CD4-positive, alpha-beta T cell treated with Interleukin-10 for 1 hour (primary cell): ENCODE measurements around the gene YRDC.
"Not testable (repeated sequence)": the region's sequence is repeated elsewhere in the genome, so short reads cannot be mapped to it uniquely, and the experiment has no call there.

ENCODE experiments used
- DNase-seq: peaks from one replicate; pipeline ENCODE4 v3.0.0-alpha.2; 2020

Gene YRDC

DNA sequence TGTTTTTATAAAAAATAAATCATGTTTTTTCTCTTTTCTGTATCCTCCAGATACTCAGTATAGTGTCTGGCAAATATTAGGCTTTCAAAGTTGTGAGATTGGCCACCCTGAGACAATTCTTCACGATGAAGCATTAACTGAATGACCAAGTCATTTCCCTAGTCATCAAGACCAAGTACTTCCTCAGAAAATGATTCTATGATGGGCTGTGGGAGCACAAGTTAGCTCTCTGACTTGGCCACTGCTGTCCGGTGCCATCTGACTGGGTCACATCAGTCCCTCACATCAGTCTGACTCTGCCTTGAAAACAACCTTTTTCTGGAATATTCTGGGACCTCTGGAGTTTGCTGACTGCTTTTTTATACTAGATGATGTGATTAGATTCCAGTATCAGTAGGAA lies 13.5 kb upstream of the YRDC start:
- no peak for DNase-seq

- no peak for DNase-seq
Observed at GRCh38 chr1:37817481-37817880, 9.5 kb upstream of the YRDC start.

DNA sequence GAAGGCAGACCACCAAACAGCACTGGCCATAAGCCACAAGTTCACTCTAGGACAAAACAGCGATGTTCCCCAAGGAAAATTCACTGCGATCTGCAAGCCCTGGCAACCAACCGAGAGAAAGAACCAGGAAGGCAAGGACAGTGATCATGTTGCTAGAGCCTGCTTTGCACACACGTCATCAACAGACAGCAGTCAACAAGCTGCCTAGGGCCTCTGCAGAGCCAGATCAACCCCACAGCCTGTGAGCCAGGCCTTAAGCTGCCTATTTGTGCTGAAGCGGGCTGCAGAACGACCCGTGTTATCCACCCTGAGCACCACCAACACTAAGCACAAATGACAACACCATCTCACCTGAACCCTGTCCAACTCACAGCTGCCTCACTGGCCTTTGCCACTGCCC lies 6.2 kb upstream of the YRDC start:
- no peak for DNase-seq

DNA sequence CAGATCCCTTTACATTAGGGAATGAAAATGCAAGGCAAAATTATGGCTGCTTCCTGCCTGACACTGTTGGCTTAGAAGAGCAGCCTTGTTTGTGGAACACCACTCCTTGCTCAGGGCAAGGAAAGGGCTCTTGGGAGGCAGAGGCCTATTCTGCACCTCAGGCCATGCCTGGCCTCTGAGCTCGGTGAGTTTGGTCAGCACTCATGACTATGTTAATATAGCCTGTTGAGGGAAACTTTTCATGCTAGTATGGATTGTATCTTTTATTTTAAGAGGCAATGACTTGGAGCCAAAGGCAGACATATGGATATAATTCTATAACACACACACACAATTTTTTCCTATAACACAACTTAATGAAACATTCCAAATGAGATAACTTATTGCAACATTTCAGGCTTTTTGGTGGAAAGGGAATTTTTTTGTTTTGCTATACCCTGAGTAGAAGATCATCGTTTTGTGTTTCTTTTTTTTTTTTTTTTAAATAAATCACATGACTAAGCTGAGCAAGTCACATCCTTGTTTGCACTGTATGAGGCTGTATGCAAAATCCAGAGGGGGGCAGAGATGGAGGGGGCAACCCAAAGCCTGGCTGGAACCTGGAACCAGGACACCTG lies 5.6 kb upstream of the YRDC start:
- DNase-seq: no peak

GRCh38 chr1:37811027-37811655 lies 3.1 kb upstream of the YRDC start:
- DNase-seq: peak; percentile 77

- DNase-seq: no peak
Observed at GRCh38 chr1:37809942-37810341, 1.9 kb upstream of the YRDC start.

DNA sequence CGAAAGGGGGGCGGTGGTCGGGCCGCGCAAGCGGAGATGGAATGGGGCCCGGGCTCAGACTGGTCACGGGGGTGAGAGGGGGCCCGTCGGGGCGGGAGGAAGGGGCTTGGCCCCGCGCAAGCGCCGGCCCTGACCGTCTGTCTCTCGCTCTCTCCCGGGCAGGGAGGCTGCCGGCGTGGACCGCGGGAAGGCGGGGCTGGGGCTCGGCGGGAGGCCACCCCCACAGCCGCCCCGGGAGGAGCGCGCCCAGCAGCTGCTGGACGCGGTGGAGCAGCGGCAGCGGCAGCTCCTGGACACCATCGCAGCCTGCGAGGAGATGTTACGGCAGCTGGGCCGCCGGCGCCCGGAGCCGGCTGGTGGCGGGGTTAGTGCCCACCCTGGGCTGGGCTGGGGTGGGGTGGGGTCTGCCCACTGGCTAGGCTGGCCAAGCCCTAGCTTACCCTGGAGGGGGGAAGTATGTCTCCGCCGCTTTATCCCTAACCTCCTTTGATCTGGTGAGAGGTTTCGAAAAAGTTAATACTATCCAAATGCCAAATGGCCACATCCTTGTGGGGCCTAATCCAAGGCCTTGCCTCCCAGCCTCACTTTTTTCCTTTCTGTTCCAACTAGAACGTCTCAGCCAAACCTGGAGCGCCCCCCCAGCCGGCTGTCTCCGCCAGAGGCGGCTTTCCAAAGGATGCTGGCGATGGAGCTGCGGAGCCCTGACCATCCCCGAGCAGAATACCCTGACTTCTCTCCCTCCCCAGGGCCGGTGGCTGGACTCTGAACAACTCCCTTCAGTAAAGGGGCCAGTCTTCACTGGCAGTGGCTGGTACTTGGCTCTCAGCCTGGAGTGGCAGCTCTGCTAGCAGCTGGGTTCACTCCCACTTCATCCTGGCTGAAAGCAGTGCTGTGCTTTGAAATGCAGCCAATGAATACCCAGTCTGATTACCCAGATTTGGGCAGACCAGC lies 636 bp upstream of the YRDC start:
- DNase-seq: no peak

DNA sequence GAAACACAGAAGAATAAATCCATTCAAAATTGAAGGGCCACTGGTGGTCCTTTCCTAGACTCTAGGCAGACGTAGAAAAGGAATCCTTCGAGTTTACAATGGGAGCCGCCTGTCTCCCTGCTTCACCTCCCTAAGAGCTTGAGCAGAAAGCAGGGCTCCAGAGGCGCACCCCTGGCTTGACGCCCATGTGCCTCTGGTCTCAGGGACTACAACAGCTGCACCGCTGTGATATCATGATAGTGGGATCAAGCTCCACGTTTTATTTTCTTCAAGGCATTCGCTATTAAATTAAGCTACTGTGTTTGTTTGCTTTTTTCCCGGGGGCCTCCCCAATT lies 821 bp downstream of the YRDC start:
- no peak for DNase-seq

GRCh38 chr1:37802439-37802838 lies 5.6 kb downstream of the YRDC start:
- DNase-seq: no peak

DNA sequence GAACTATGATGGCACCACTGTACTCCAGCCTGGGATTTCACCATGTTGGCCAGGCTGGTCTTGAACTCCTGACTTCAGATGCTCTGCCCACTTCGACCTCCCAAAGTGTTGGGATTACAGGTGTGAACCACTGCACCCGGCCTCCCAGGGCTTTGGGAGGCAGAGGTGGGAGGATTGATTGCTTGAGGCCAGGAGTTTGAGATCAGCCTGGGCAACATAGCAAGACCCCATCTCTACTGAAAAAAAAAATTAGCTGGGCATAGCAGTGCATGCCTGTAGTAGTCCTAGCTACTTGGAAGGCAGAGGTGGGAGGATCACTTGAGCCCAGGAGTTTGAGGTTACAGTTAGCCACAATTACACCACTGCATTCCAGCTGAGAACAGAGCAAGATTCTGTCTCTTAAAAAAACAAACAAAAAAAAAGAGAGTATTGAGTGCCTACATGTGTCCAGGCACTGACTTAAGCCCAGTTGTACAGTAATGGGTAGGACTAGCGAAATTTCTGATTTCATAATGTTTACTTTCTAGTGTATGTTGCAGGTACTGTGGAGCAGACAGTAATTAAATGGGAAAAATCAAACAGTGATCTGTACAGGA lies 10.2 kb downstream of the YRDC start:
- DNase-seq: no peak

- peak; percentile 36 for DNase-seq
Observed at GRCh38 chr1:37795340-37796125, 12.5 kb downstream of the YRDC start.

DNA sequence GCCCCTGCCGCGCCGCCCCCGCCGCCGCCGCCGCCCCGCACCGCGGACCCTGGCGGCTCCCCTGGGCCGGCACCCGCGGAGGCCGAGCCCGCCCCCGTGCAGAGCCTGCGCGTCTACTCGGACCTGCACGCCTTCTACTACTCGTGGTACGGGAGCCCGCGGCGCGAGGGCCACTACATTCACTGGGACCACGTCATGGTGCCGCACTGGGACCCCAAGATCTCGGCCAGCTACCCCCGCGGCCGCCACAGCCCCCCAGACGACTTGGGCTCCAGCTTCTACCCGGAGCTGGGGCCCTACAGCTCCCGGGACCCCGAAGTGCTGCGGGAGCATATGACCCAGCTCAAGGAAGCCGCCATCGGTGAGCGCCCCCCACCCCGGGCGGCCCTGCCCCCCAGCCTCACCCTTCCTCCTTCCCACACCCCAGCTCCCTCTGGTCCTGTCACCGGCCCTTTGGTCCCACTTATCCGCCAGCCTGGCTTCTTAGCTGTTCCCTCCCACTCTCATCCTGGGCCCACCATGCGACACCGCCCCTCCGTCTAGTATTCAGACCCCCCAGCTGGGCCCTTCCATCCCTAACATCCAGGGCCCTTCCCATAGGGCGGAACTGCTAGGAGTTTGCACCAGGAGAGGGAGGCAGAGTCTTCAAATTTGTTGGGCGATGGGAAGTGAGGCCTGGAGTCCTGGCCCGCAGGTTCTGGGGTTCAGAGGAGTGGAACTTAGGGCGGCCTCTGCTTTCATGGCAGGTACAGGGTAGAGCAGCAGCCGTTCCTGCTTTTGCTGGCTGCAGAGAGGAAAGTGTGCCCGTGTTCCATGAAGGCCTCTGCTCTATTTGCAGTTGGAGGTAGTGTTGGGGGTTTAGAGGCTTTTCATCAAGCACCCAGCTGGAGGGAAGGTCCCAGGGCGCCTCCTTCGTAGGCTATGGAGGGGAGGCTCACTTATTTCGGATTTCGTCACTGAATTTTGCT lies 13.4 kb downstream of the YRDC start:
- DNase-seq: no peak

DNA sequence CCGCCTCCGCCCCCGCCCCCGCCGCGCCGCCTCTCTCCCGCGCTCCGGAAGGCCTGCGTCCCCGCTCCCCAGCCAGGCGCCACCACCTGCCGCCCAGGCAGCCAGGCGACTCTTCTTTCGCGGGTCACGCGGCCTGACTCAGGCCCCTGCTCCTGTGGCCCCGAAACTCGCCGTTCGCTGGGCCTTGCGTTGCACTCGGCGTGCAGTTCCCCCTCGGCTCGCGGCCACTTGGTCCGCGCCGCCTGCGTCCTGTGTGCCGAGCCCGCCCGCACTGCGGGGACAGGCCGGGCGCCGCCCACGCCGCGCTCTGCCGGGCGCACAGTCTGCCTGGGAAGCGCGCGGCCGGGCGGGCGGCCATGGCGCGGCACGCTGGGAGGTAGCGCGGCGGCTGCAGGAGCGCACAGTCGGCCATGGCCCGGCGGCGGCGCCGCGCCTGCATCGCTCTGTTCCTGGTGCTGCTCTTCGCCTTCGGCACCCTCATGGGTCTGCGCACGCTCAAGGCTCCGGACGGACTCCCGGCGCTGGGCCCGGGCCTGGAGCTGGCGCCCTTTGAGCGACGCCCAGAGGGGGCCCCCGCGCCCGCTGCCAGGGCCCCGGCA lies 14.1 kb downstream of the YRDC start, which contains the start of gene MANEAL:
MANEAL (plus strand) TSS at position 75 of the 599 bp plus-strand sequence; CDS start at position 411, 336 bp downstream.
- DNase-seq: peak; percentile 28

GRCh38 chr1:37792943-37793686 lies 14.9 kb downstream of the YRDC start:
- no peak for DNase-seq

DNA sequence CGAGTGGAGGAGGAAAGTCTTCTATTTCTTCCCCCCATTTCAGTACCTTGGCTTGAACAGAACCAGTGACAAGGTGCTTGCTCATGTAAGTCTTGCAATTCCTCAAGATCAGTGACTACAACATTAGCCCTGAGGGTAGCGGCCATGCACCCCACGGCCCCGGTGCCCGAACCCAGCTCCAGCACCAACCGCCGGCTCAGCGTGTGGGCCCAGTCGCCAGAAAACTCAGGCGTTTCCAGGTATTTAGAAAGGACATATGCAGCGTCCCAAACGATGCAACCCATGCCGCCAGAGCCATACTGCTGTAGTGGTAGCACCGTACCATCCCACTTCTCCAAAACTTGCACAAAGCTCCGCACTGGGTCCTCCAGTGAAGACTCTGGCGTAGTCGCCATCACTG lies 25.5 kb downstream of the YRDC start:
- no peak for DNase-seq

DNA sequence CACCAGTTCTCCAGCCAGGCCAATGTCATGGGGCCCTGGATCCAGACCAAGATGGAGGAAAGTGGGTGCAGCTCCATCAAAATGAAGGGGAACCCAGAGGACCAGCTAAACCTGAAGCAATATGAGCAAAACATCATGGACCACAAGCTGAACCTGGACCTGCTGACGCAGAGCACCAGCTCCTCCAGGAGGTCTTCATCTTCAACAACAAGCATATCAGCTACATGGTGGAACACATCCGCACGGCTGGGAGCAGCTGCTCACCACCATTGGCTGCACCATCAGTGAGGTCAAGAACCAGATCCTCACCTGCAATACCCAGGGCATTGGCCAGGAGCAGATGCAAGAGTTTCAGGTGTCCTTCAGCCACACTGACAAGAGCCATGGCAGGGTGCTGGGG lies 29.4 kb downstream of the YRDC start:
- DNase-seq: no peak

DNA sequence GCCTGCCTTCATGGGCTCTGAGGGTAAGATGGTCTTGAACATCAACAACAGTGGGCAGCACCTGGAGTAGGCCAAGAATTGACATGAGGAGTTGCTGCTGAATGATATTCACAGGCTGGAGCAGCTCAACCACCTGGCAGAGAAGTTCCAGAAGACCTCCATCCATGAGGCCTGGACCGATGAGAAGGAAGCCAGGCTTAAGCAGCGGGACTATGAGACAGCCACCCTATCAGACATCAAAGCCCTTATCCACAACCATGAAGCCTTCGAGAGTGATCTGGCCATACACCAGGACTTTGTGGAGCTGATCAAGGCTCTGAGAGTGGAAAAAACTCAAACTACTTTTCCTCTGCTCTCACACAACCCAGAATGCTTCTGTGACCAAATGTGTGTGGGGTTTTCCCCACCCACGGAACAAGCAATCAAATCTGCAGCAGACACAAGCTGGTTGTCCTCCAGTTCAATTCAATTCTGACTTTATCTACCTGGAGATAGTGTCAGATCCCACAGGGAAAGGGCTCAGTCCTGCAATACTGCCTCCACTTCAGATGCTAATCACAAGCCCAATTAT lies 31.0 kb downstream of the YRDC start:
- no peak for DNase-seq

- DNase-seq: not testable (repeated sequence)
Observed at GRCh38 chr1:37771440-37771839, 36.6 kb downstream of the YRDC start.

DNA sequence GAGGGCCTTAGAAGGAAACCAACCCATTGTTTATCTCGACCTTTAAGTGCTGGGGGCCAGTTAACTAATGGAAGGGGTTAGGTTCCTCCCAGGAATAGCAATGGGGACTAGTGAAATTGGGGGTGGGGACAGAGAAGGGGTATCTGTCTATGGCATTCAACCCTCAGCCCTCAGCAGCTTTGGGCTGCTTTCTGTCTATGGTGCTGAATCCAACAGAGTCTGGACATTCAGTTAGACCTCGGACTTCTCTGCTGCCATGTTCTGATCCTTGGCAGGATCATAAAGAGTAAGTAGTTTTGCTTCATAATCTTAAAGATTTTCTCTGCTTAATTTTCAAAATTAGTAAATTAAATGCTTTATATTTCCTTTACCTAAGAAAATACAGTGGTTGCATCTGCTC lies 40.5 kb downstream of the YRDC start:
- DNase-seq: no peak
